Left ventricle myocardium inferior (tissue), 1 donor: Measurements from ENCODE around the gene ADH6. TPM values are rescaled to one million over a fixed set of nuclear protein-coding genes. Genes with fewer than 3 reads are reported as not detected.
A peak's percentile ranks its signal among the peaks of the same experiment; 100 is the strongest.

Source experiments
- DNase-seq: peaks from one replicate; pipeline ENCODE4 v3.0.0-alpha.2; 2020
- H3K27ac ChIP-seq: fragments of 200-600 bp; replicated peaks from 2 replicates; pipeline ENCODE4 v1.8.0; 2021
- H3K27me3 ChIP-seq: fragments of 200-600 bp; 2 replicates; pipeline ENCODE4 v1.8.0; 2021; ENCODE audit warnings: low read depth
- H3K36me3 ChIP-seq: fragments of 200-600 bp; 2 replicates; pipeline ENCODE4 v1.8.0; 2021
- H3K4me1 ChIP-seq: fragments of 200-600 bp; 2 replicates; pipeline ENCODE4 v1.8.0; 2021
- H3K4me3 ChIP-seq: fragments of 200-600 bp; 2 replicates; pipeline ENCODE4 v1.8.0; 2021; ENCODE audit warnings: mild to moderate bottlenecking, moderate library complexity
- H3K9me3 ChIP-seq: fragments of 200-600 bp; replicated peaks from 2 replicates; pipeline ENCODE4 v1.8.0; 2021
- CTCF ChIP-seq: fragments of 200-600 bp; IDR thresholded peaks from 2 replicates; pipeline ENCODE4 v1.8.0; 2021; ENCODE audit warnings: antibody characterized with exemption, mild to moderate bottlenecking, borderline replicate concordance
- intact Hi-C: fragments of 100-400 bp; cut with micrococcal nuclease; formaldehyde crosslinking; loops from one replicate; pipeline ENCODE4 v1.11.0; 2022
- total RNA-seq: library from RNA; stranded (reverse); fragmentation: NEBNext Ultra II Directional; extraction: Animal tissue kit (Norgen Biotek cat#: 25700); gene quantifications from one replicate; pipeline ENCODE4 v1.2.1, GENCODE V29; 2021
- donor health status: DM: no; HTN: yes; CAD: no; lungs with severe emphysema.

ADH6 gene
- total RNA-seq, 1 donor from 2014 or later = not detected

- H3K4me1 ChIP-seq = peaks cover 9% of the 10 kb centered on the region
- no peak for TF ChIP-seq CTCF
- H3K36me3 ChIP-seq = no peaks in the 10 kb centered on the region
- no peak for DNase-seq
- H3K27me3 ChIP-seq = no peaks in the 10 kb centered on the region
- H3K27ac ChIP-seq = peak overlapping the region; percentile 25
- no peak overlapping the region for H3K4me3 ChIP-seq
- intact Hi-C loops = loop anchor here (10.0 kb wide), 1 partner anchor 199 kb away; no protein-coding TSS in a partner anchor
- no peaks in the 10 kb centered on the region for H3K9me3 ChIP-seq
Measured at GRCh38 chr4:99205153-99205979, 13.7 kb downstream of the ADH6 start.

GRCh38 chr4:99202536-99202935 lies 16.5 kb downstream of the ADH6 start:
- Histone ChIP-seq H3K9me3 (no peaks in the 10 kb centered on the region), H3K4me1 (peaks cover 9% of the 10 kb centered on the region), H3K4me3 (no peak overlapping the region), H3K27me3 (no peaks in the 10 kb centered on the region), H3K36me3 (no peaks in the 10 kb centered on the region), H3K27ac (peak overlapping the region; percentile 77)
- DNase-seq = no peak
- no peak for TF ChIP-seq CTCF
- intact Hi-C loops = loop anchor here (10.0 kb wide), 1 partner anchor 202 kb away; no protein-coding TSS in a partner anchor

DNA sequence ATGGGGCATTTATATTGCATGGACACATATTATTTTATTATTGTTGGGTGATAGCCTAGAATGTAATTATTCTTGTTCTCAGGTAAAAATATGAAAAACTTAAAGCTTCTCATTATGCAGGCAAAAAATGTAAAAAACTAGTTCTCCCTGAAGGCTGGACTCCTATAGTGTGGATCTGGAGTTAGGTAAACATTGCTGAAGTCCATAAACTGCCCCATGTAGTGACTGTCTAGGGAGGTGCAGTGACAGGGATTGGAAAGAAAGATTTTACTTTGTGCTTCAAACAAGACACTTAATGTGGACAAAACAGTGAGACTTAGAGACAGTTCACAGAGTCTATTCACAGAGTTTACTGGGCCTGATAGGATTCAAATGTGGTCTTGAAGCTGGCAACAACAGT lies 17.0 kb downstream of the ADH6 start:
- peaks cover 9% of the 10 kb centered on the region for H3K4me1 ChIP-seq
- intact Hi-C loops = loop anchor here (10.0 kb wide), 1 partner anchor 203 kb away; no protein-coding TSS in a partner anchor
- H3K4me3 ChIP-seq = no peak overlapping the region
- no peak for DNase-seq
- no peaks in the 10 kb centered on the region for H3K9me3 ChIP-seq
- peak overlapping the region; percentile 77 for H3K27ac ChIP-seq
- no peaks in the 10 kb centered on the region for H3K27me3 ChIP-seq
- H3K36me3 ChIP-seq = no peaks in the 10 kb centered on the region
- TF ChIP-seq CTCF = no peak

GRCh38 chr4:99201690-99202089 lies 17.4 kb downstream of the ADH6 start:
- H3K4me3 ChIP-seq = no peak overlapping the region
- intact Hi-C loops = loop anchor here (10.0 kb wide), 1 partner anchor 203 kb away; no protein-coding TSS in a partner anchor
- H3K9me3 ChIP-seq = no peaks in the 10 kb centered on the region
- H3K36me3 ChIP-seq = no peaks in the 10 kb centered on the region
- no peaks in the 10 kb centered on the region for H3K27me3 ChIP-seq
- peak; percentile 36 for TF ChIP-seq CTCF
- H3K27ac ChIP-seq = peak overlapping the region; percentile 77
- DNase-seq = no peak
- H3K4me1 ChIP-seq = peaks cover 9% of the 10 kb centered on the region

DNA sequence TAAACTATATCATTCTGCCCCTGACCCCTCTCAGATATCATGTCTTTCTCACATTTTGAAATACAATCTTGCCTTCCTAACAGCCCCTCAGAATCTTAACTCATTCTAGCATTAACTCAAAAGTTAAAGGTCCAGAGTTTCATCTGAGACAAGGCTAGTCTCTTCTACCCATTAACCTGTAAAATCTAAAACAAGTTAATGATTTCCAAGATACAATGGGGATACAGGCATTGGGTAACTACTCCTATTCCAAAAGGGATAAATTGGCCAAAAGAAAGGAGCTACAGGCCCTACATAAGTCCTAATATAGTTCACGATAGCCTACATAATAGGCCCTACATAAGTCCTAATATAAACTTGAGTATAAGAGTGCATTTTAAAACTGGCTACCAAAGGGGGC lies 18.9 kb downstream of the ADH6 start:
- no peak for DNase-seq
- TF ChIP-seq CTCF = no peak
- no peaks in the 10 kb centered on the region for H3K9me3 ChIP-seq
- H3K4me1 ChIP-seq = peaks cover 9% of the 10 kb centered on the region
- intact Hi-C loops = loop anchor here (10.0 kb wide), 1 partner anchor 205 kb away; no protein-coding TSS in a partner anchor
- H3K27me3 ChIP-seq = no peaks in the 10 kb centered on the region
- no peak overlapping the region for H3K4me3 ChIP-seq
- H3K27ac ChIP-seq = no peak overlapping the region
- H3K36me3 ChIP-seq = no peaks in the 10 kb centered on the region
